ENCODE results near the gene MAP7.
A peak's percentile ranks its signal among the peaks of the same experiment; 100 is the strongest.

The MAP7 gene

GRCh38 chr6:136324686-136325380 lies 225.4 kb downstream of the MAP7 start:
- H3K4me1 ChIP-seq (ENCODE audit: control insufficient read depth, insufficient read depth, low read length, poor library complexity, severe bottlenecking): no peaks in the 10 kb centered on the region

GRCh38 chr6:136323431-136324112 lies 226.7 kb downstream of the MAP7 start:
- no peak for DNase-seq
- Histone ChIP-seq H3K27me3 (replicated peaks; ENCODE audit: control insufficient read depth, insufficient read depth, low read length, poor library complexity, severe bottlenecking) (no peaks in the 10 kb centered on the region), H3K36me3 (ENCODE audit: control insufficient read depth, insufficient read depth, low read length) (no peaks in the 10 kb centered on the region), H3K4me3 (ENCODE audit: insufficient read depth, low read depth, low read length, poor library complexity, severe bottlenecking) (no peak overlapping the region), H3K9me3 (ENCODE audit: control insufficient read depth, low read length) (no peaks in the 10 kb centered on the region), H3K27ac (ENCODE audit: insufficient read depth, low read length, poor library complexity, severe bottlenecking) (no peak overlapping the region), H3K4me1 (ENCODE audit: control insufficient read depth, insufficient read depth, low read length, poor library complexity, severe bottlenecking) (no peaks in the 10 kb centered on the region)

More at GRCh38 chr6:136324686-136325380, 225.4 kb downstream of the MAP7 start:
- Histone ChIP-seq H3K9me3 (ENCODE audit: control insufficient read depth, low read length) (no peaks in the 10 kb centered on the region), H3K36me3 (ENCODE audit: control insufficient read depth, insufficient read depth, low read length) (no peaks in the 10 kb centered on the region), H3K27me3 (replicated peaks; ENCODE audit: control insufficient read depth, insufficient read depth, low read length, poor library complexity, severe bottlenecking) (no peaks in the 10 kb centered on the region), H3K4me3 (ENCODE audit: insufficient read depth, low read depth, low read length, poor library complexity, severe bottlenecking) (no peak overlapping the region), H3K27ac (ENCODE audit: insufficient read depth, low read length, poor library complexity, severe bottlenecking) (no peak overlapping the region)
- DNase-seq: no peak

GRCh38 chr6:136319732-136320131 lies 230.5 kb downstream of the MAP7 start:
- H3K36me3 ChIP-seq (ENCODE audit: control insufficient read depth, insufficient read depth, low read length): no peaks in the 10 kb centered on the region
- DNase-seq: no peak
- H3K9me3 ChIP-seq (ENCODE audit: control insufficient read depth, low read length): no peaks in the 10 kb centered on the region
- no peaks in the 10 kb centered on the region for H3K27me3 ChIP-seq (replicated peaks; ENCODE audit: control insufficient read depth, insufficient read depth, low read length, poor library complexity, severe bottlenecking)
- H3K4me1 ChIP-seq (ENCODE audit: control insufficient read depth, insufficient read depth, low read length, poor library complexity, severe bottlenecking): no peaks in the 10 kb centered on the region
- H3K27ac ChIP-seq (ENCODE audit: insufficient read depth, low read length, poor library complexity, severe bottlenecking): no peak overlapping the region
- H3K4me3 ChIP-seq (ENCODE audit: insufficient read depth, low read depth, low read length, poor library complexity, severe bottlenecking): no peak overlapping the region

- H3K27ac ChIP-seq (ENCODE audit: insufficient read depth, low read length, poor library complexity, severe bottlenecking): no peak overlapping the region
- H3K4me3 ChIP-seq (ENCODE audit: insufficient read depth, low read depth, low read length, poor library complexity, severe bottlenecking): no peak overlapping the region
- H3K4me1 ChIP-seq (ENCODE audit: control insufficient read depth, insufficient read depth, low read length, poor library complexity, severe bottlenecking): no peaks in the 10 kb centered on the region
- DNase-seq: no peak
- no peaks in the 10 kb centered on the region for H3K36me3 ChIP-seq (ENCODE audit: control insufficient read depth, insufficient read depth, low read length)
- no peaks in the 10 kb centered on the region for H3K27me3 ChIP-seq (replicated peaks; ENCODE audit: control insufficient read depth, insufficient read depth, low read length, poor library complexity, severe bottlenecking)
- no peaks in the 10 kb centered on the region for H3K9me3 ChIP-seq (ENCODE audit: control insufficient read depth, low read length)
Measured at GRCh38 chr6:136318676-136319075, 231.5 kb downstream of the MAP7 start.

GRCh38 chr6:136317971-136318370 lies 232.3 kb downstream of the MAP7 start:
- Histone ChIP-seq H3K4me1 (ENCODE audit: control insufficient read depth, insufficient read depth, low read length, poor library complexity, severe bottlenecking) (no peaks in the 10 kb centered on the region), H3K9me3 (ENCODE audit: control insufficient read depth, low read length) (no peaks in the 10 kb centered on the region), H3K36me3 (ENCODE audit: control insufficient read depth, insufficient read depth, low read length) (no peaks in the 10 kb centered on the region), H3K27me3 (replicated peaks; ENCODE audit: control insufficient read depth, insufficient read depth, low read length, poor library complexity, severe bottlenecking) (no peaks in the 10 kb centered on the region), H3K27ac (ENCODE audit: insufficient read depth, low read length, poor library complexity, severe bottlenecking) (no peak overlapping the region), H3K4me3 (ENCODE audit: insufficient read depth, low read depth, low read length, poor library complexity, severe bottlenecking) (no peak overlapping the region)
- DNase-seq: no peak

- Histone ChIP-seq H3K27me3 (replicated peaks; ENCODE audit: control insufficient read depth, insufficient read depth, low read length, poor library complexity, severe bottlenecking) (no peaks in the 10 kb centered on the region), H3K4me1 (ENCODE audit: control insufficient read depth, insufficient read depth, low read length, poor library complexity, severe bottlenecking) (no peaks in the 10 kb centered on the region), H3K9me3 (ENCODE audit: control insufficient read depth, low read length) (no peaks in the 10 kb centered on the region), H3K4me3 (ENCODE audit: insufficient read depth, low read depth, low read length, poor library complexity, severe bottlenecking) (no peak overlapping the region), H3K36me3 (ENCODE audit: control insufficient read depth, insufficient read depth, low read length) (no peaks in the 10 kb centered on the region), H3K27ac (ENCODE audit: insufficient read depth, low read length, poor library complexity, severe bottlenecking) (no peak overlapping the region)
- peak; percentile 33 to 41 (median 36) for DNase-seq
Measured at GRCh38 chr6:136317021-136317694, 233.1 kb downstream of the MAP7 start.

GRCh38 chr6:136315594-136315993 lies 234.6 kb downstream of the MAP7 start:
- Histone ChIP-seq H3K36me3 (ENCODE audit: control insufficient read depth, insufficient read depth, low read length) (no peaks in the 10 kb centered on the region), H3K27me3 (replicated peaks; ENCODE audit: control insufficient read depth, insufficient read depth, low read length, poor library complexity, severe bottlenecking) (no peaks in the 10 kb centered on the region), H3K27ac (ENCODE audit: insufficient read depth, low read length, poor library complexity, severe bottlenecking) (no peak overlapping the region), H3K9me3 (ENCODE audit: control insufficient read depth, low read length) (no peaks in the 10 kb centered on the region), H3K4me1 (ENCODE audit: control insufficient read depth, insufficient read depth, low read length, poor library complexity, severe bottlenecking) (no peaks in the 10 kb centered on the region), H3K4me3 (ENCODE audit: insufficient read depth, low read depth, low read length, poor library complexity, severe bottlenecking) (no peak overlapping the region)
- DNase-seq: no peak

- H3K9me3 ChIP-seq (ENCODE audit: control insufficient read depth, low read length): no peaks in the 10 kb centered on the region
- H3K4me1 ChIP-seq (ENCODE audit: control insufficient read depth, insufficient read depth, low read length, poor library complexity, severe bottlenecking): no peaks in the 10 kb centered on the region
- H3K27ac ChIP-seq (ENCODE audit: insufficient read depth, low read length, poor library complexity, severe bottlenecking): no peak overlapping the region
- H3K4me3 ChIP-seq (ENCODE audit: insufficient read depth, low read depth, low read length, poor library complexity, severe bottlenecking): no peak overlapping the region
- H3K27me3 ChIP-seq (replicated peaks; ENCODE audit: control insufficient read depth, insufficient read depth, low read length, poor library complexity, severe bottlenecking): no peaks in the 10 kb centered on the region
- no peaks in the 10 kb centered on the region for H3K36me3 ChIP-seq (ENCODE audit: control insufficient read depth, insufficient read depth, low read length)
- DNase-seq: no peak
Measured at GRCh38 chr6:136312975-136313374, 237.2 kb downstream of the MAP7 start.

GRCh38 chr6:136309729-136310311 lies 240.4 kb downstream of the MAP7 start:
- H3K4me1 ChIP-seq (ENCODE audit: control insufficient read depth, insufficient read depth, low read length, poor library complexity, severe bottlenecking): no peaks in the 10 kb centered on the region
- H3K36me3 ChIP-seq (ENCODE audit: control insufficient read depth, insufficient read depth, low read length): no peaks in the 10 kb centered on the region
- no peaks in the 10 kb centered on the region for H3K9me3 ChIP-seq (ENCODE audit: control insufficient read depth, low read length)

GRCh38 chr6:136309171-136309570 lies 241.1 kb downstream of the MAP7 start:
- H3K4me1 ChIP-seq (ENCODE audit: control insufficient read depth, insufficient read depth, low read length, poor library complexity, severe bottlenecking): no peaks in the 10 kb centered on the region
- no peaks in the 10 kb centered on the region for H3K36me3 ChIP-seq (ENCODE audit: control insufficient read depth, insufficient read depth, low read length)
- no peaks in the 10 kb centered on the region for H3K9me3 ChIP-seq (ENCODE audit: control insufficient read depth, low read length)
- no peaks in the 10 kb centered on the region for H3K27me3 ChIP-seq (replicated peaks; ENCODE audit: control insufficient read depth, insufficient read depth, low read length, poor library complexity, severe bottlenecking)
- H3K4me3 ChIP-seq (ENCODE audit: insufficient read depth, low read depth, low read length, poor library complexity, severe bottlenecking): no peak overlapping the region
- no peak overlapping the region for H3K27ac ChIP-seq (ENCODE audit: insufficient read depth, low read length, poor library complexity, severe bottlenecking)
- DNase-seq: no peak

More at GRCh38 chr6:136309729-136310311, 240.4 kb downstream of the MAP7 start:
- Histone ChIP-seq H3K4me3 (ENCODE audit: insufficient read depth, low read depth, low read length, poor library complexity, severe bottlenecking) (no peak overlapping the region), H3K27me3 (replicated peaks; ENCODE audit: control insufficient read depth, insufficient read depth, low read length, poor library complexity, severe bottlenecking) (no peaks in the 10 kb centered on the region), H3K27ac (ENCODE audit: insufficient read depth, low read length, poor library complexity, severe bottlenecking) (no peak overlapping the region)
- no peak for DNase-seq

All from effector memory CD4-positive, alpha-beta T cell (primary cell).